ENCODE measurements around the gene LHX4. TPM values are rescaled to one million over a fixed set of nuclear protein-coding genes. Genes with fewer than 3 reads are reported as not detected.

Gene LHX4
- total RNA-seq, 3 donors from 2014 or later, result not detected

DNA sequence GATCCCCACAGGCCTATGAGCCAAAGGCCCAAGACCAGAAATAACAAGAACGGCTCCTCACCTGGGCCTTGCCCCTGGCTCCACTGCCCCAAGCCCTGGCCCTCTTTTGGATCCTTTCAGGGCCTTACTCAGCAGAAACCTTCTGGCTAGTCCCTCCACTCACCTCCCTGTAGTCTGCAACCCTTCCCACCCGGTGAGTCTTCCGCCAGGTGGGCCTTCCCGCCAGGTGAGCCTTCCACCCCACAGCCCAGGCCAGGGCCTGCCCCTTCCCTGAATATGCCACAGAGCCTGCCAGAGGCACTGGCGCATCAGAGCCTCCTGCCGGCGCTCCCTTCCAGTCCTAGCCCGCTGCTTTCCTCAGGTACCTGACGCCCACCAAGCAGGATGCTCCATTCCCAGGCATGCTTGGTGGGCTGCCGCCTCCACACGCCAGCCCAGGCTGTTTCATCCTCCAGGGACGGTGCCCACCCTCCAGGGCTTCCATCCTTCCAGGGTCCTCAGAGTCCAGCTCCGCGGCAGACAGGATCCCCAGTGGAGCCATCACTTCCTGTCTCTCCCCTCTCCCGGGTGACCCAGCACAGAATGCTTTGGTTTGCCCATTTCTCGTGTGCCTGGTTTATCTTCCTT is 20.9 kb downstream of the LHX4 start:
- no peaks in the 10 kb centered on the region for H3K4me1 ChIP-seq
- no peak overlapping the region for H3K27ac ChIP-seq
- intact Hi-C loops (cut with DNase I; ENCODE audit: low total_unique reads), result no loop called here
- TF ChIP-seq POLR2A (IDR thresholded peaks at IDR 0.05) (no peak), POLR2AphosphoS5 (IDR thresholded peaks at IDR 0.05) (no peak)
- TF ChIP-seq, protein P1, sequence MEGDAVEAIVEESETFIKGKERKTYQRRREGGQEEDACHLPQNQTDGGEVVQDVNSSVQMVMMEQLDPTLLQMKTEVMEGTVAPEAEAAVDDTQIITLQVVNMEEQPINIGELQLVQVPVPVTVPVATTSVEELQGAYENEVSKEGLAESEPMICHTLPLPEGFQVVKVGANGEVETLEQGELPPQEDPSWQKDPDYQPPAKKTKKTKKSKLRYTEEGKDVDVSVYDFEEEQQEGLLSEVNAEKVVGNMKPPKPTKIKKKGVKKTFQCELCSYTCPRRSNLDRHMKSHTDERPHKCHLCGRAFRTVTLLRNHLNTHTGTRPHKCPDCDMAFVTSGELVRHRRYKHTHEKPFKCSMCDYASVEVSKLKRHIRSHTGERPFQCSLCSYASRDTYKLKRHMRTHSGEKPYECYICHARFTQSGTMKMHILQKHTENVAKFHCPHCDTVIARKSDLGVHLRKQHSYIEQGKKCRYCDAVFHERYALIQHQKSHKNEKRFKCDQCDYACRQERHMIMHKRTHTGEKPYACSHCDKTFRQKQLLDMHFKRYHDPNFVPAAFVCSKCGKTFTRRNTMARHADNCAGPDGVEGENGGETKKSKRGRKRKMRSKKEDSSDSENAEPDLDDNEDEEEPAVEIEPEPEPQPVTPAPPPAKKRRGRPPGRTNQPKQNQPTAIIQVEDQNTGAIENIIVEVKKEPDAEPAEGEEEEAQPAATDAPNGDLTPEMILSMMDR (IDR thresholded peaks at IDR 0.05), result no peak
- DNase-seq (ENCODE audit: low spot score in 2 of 2), result no peak
- peaks cover 0 to 27% of the 10 kb centered on the region in 2 donors for H3K27me3 ChIP-seq
- no peaks in the 10 kb centered on the region for H3K36me3 ChIP-seq
- H3K4me3 ChIP-seq, result no peak overlapping the region
- H3K9me3 ChIP-seq, result no peaks in the 10 kb centered on the region

DNA sequence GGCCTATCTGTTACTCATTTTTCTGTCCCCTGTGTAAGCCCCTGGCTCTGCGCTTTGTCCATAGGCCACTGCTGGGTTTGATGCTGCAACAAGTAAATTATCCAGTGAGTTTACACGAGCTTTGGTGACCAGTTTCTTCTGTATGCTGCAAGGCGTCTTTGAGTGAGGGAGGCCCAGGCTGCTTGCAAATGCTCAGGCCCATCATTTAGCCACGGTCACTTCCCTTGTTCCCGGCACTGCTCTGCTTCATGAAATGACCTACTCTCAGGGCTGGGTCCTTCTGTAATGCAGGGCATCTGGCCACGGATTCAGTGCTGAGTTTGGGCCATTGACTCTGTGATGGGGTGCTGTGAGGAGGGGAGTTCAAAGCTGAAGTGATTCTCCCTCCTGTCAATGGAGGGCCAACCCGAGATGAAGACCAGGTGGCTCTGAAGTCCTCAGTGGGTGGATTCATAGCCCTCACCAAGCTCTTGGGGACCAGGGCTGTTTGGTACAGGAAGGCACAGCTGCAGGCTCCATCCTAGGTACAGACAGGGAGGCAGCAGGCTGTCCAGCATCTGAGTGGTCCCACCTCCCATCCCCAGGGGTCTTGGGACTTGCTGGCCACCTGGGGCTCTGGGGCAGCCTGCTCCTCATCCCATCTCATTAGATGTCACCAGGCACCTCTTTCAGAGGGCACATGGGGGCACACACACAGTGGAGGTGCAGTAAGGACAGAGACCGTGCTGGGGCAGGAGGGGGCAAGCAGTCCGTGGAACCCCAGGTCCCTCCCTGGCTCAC is 21.7 kb downstream of the LHX4 start:
- Histone ChIP-seq H3K27me3 (peaks cover 0 to 34% of the 10 kb centered on the region in 2 donors), H3K9me3 (no peaks in the 10 kb centered on the region), H3K4me3 (no peak overlapping the region), H3K27ac (no peak overlapping the region), H3K36me3 (no peaks in the 10 kb centered on the region), H3K4me1 (no peaks in the 10 kb centered on the region)
- no peak for DNase-seq (ENCODE audit: low spot score in 2 of 2)
- intact Hi-C loops (cut with DNase I; ENCODE audit: low total_unique reads), result loop anchor here (2.0 kb wide), 1 partner anchor 51 kb away; no protein-coding TSS in a partner anchor
- TF ChIP-seq POLR2A (IDR thresholded peaks at IDR 0.05) (no peak), POLR2AphosphoS5 (IDR thresholded peaks at IDR 0.05) (no peak)

DNA sequence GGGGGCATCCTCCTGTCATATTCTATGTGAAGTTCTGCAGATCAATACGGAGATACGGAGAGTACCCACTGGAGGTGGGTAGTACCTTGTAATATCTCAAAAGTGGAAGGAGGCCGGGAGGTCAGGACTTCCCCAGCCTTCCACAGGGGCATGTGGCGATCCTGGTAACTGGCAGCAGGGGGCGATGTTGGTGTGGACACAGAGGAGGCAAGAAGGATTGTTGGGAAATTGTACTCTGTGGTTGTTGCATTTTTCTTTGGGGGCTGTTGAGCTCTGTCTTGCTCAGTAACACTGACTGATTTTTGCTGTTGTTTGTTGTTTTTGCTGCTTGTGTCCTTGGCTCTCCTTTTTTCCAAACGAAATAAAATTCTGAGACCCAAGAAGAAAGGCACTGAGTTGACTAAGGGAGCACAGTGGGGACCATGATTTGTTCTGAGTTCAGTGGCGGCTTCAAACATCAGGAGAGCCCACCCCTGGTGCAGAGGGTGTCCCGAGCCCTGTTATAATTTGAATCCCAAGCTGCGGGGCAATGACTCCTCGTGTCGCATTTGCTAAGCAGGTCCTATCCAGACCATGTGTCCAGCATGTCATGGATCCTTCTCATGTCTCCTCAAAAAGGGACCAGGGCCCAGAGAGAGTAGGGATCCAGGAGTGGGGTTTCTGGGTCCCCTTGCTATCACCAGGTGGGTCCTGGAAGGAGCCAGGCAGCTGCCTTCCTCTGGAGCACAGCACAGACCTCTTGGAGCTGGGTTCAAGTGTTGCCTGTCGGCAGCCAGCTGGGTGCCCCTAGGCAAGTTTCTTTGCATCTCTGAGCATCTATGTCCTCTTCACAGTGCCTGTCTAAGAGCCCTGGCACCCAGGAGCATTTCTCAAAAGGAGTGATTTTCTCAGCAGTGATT is 22.8 kb downstream of the LHX4 start:
- Histone ChIP-seq H3K27ac (no peak overlapping the region), H3K4me1 (no peaks in the 10 kb centered on the region), H3K27me3 (peaks cover 0 to 44% of the 10 kb centered on the region in 2 donors), H3K4me3 (no peak overlapping the region), H3K9me3 (no peaks in the 10 kb centered on the region), H3K36me3 (no peaks in the 10 kb centered on the region)
- DNase-seq (ENCODE audit: low spot score in 2 of 2), result no peak
- intact Hi-C loops (cut with DNase I; ENCODE audit: low total_unique reads), result loop anchor here (2.0 kb wide), 1 partner anchor 52 kb away; no protein-coding TSS in a partner anchor
- TF ChIP-seq POLR2AphosphoS5 (IDR thresholded peaks at IDR 0.05) (no peak), POLR2A (IDR thresholded peaks at IDR 0.05) (no peak)
- TF ChIP-seq, protein P1 (IDR thresholded peaks at IDR 0.05), result peak in 2 of 3 donors; percentile 51 to 59

DNA sequence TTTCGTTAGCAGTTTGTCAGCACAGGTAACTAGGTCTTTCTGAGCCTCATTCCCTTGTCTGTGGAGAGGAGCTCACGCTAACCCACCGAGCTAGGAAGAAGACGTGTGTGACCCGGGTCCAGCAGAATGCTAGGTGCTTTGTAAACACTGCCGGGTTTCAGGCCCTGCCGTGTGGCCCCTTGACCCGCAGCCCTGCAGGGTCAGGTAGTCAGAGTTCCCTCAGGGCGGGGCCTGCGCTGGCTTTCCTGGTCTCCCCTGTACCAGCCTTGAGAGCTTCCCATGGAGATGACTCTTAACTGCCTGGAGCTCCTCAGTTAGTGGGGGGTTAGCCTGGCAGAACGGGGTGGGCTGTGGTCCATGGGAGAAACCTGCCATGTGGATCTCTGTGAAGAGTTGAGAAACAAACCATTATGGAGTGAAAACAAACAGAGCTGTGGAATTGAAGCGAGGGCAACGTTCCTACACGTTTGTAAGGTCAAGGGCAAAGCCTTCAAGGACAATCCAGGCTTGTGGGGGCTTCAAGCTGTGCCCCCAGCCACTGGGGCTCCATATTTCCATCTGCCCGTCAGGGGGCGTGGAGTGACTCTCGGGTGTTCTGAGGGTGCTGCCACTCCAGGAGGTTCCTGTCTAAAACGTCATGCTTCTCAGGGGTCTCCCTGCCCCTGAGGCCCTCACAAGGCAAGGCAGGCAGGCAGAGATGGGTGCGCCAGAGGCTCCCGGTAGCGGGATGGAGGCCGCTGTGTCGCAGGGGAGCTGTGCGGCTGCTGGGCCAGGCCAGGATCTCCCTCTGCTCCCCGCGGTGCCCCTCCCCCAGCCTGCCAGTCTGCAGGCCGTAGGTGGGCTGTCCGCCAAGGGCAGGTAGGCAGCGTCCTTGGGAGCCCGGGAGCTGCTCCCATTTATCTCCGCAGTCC is 23.8 kb downstream of the LHX4 start:
- Histone ChIP-seq H3K4me1 (no peaks in the 10 kb centered on the region), H3K4me3 (no peak overlapping the region), H3K27ac (no peak overlapping the region), H3K27me3 (peaks cover 0 to 53% of the 10 kb centered on the region in 2 donors), H3K36me3 (no peaks in the 10 kb centered on the region), H3K9me3 (no peaks in the 10 kb centered on the region)
- no peak for DNase-seq (ENCODE audit: low spot score in 2 of 2)
- TF ChIP-seq POLR2A (IDR thresholded peaks at IDR 0.05) (no peak), POLR2AphosphoS5 (IDR thresholded peaks at IDR 0.05) (no peak)
- TF ChIP-seq, protein P1 (IDR thresholded peaks at IDR 0.05), result no peak
- intact Hi-C loops (cut with DNase I; ENCODE audit: low total_unique reads), result loop anchor here (2.0 kb wide), 1 partner anchor 53 kb away; no protein-coding TSS in a partner anchor

DNA sequence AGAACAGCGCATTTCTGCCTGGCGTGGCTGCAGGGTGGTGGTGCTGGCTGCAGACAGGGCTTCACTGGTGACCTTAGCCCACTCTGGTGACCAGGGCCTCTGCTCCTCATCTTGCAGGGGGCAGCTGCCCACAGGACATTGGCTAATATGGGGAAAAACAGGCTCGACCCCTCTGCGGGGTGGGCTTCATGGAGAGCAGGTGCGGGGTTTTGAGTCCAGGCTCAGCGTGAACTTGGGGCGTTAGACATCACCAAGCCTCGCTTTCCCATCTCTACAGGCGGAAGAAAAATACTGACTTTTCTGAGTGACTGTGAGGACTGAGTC is 24.4 kb downstream of the LHX4 start:
- no peaks in the 10 kb centered on the region for H3K4me1 ChIP-seq
- H3K27me3 ChIP-seq, result peaks cover 0 to 59% of the 10 kb centered on the region in 2 donors
- no peaks in the 10 kb centered on the region for H3K36me3 ChIP-seq
- H3K27ac ChIP-seq, result no peak overlapping the region
- TF ChIP-seq, protein P1 (IDR thresholded peaks at IDR 0.05), result no peak
- TF ChIP-seq POLR2AphosphoS5 (IDR thresholded peaks at IDR 0.05), result no peak
- TF ChIP-seq POLR2A (IDR thresholded peaks at IDR 0.05), result no peak
- no peak overlapping the region for H3K4me3 ChIP-seq
- H3K9me3 ChIP-seq, result no peaks in the 10 kb centered on the region
- no peak for DNase-seq (ENCODE audit: low spot score in 2 of 2)
- intact Hi-C loops (cut with DNase I; ENCODE audit: low total_unique reads), result no loop called here

All from breast epithelium (tissue), 4 donors.